ENCODE data around the gene CENPQ.

DNA sequence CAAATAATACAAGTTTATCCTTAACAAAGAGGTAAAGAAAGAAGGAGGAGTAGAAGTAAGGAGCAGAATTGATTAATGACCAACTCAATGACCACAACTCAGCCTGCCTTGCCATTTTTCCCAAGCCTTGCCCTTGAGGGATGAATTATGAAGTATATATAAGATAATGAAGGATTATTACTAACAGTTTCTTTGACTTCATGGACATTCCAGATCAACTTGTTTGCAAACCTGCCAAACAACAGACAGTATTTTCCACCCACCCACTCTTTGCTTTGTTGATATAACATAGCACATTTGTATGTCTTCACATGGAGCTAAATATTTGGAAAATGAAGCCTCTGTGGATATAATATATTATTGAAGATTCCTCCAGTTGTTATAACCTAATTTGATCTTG is 77.4 kb downstream of the CENPQ start:
- no peak for TF ChIP-seq EZH2 (IDR thresholded peaks at IDR 0.05)
- TF ChIP-seq, protein P1, sequence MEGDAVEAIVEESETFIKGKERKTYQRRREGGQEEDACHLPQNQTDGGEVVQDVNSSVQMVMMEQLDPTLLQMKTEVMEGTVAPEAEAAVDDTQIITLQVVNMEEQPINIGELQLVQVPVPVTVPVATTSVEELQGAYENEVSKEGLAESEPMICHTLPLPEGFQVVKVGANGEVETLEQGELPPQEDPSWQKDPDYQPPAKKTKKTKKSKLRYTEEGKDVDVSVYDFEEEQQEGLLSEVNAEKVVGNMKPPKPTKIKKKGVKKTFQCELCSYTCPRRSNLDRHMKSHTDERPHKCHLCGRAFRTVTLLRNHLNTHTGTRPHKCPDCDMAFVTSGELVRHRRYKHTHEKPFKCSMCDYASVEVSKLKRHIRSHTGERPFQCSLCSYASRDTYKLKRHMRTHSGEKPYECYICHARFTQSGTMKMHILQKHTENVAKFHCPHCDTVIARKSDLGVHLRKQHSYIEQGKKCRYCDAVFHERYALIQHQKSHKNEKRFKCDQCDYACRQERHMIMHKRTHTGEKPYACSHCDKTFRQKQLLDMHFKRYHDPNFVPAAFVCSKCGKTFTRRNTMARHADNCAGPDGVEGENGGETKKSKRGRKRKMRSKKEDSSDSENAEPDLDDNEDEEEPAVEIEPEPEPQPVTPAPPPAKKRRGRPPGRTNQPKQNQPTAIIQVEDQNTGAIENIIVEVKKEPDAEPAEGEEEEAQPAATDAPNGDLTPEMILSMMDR (IDR thresholded peaks at IDR 0.05) = no peak
- TF ChIP-seq EZH2phosphoT487 (IDR thresholded peaks at IDR 0.05) = no peak
